Measurements from ENCODE around the gene RRP1B. TPM values are rescaled to one million over a fixed set of nuclear protein-coding genes. Genes with fewer than 3 reads are reported as not detected.

The RRP1B gene
- total and polyA plus RNA-seq, 2 donors = 18.4 to 20.1 TPM

DNA sequence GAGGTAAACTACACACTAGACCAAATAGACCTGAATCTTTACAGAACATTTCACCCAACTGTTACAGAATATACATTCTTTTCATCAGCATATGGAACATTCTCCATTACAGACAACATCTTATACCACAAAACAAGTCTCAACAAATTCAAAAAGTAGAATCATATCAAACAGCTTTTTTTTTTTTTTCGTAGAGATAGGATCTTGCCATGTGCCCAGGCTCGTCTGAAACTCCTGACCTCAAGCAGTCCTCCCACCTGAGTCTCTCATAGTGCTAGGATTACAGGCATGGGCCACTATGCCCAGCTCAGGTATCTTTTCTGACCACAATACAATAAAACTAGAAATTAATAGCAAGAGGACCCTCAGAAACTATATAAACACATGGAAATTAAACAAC, 36.6 kb upstream of the RRP1B start:
- 69% methylated on average over 2 of the region's 2 CpGs for WGBS

DNA sequence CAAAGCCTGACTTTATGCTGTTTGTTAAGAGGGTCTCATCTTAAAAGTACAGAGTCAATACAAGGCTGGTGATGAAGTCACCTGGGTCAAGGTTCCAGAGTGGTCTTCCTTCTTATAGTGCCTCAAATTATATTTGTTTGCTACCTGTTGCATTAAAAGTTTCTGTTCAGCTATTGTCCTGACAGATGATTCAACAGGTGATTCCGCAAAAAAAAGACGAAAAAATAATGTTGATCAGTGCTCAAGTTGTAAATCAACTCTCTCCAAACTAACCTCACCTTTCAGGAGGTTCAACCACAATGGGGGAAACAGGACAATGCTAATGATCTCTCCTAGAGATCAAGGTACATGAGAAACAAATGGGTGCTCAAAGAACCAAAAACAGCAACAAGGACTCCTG, 35.8 kb upstream of the RRP1B start:
- H3K27me3 ChIP-seq (ENCODE audit: control insufficient read depth in 2 of 2, insufficient read depth in 1 of 2, low read length in 1 of 2) = no peaks in the 10 kb centered on the region
- no peak overlapping the region for H3K4me3 ChIP-seq (ENCODE audit: low read length in 2 of 2)
- no peaks in the 10 kb centered on the region for H3K4me1 ChIP-seq (ENCODE audit: control insufficient read depth in 2 of 2, insufficient read depth in 2 of 2, low read length in 2 of 2)
- H3K36me3 ChIP-seq (ENCODE audit: control insufficient read depth in 2 of 2, insufficient read depth in 2 of 2, low read length in 1 of 2) = no peaks in the 10 kb centered on the region
- H3K9me3 ChIP-seq (ENCODE audit: control insufficient read depth in 2 of 2, insufficient read depth in 1 of 2, low read length in 1 of 2) = peaks cover 0 to 9% of the 10 kb centered on the region in 2 donors
- 98% methylated on average over 2 of the region's 2 CpGs for WGBS
- no peak overlapping the region for H3K27ac ChIP-seq (ENCODE audit: low read depth in 1 of 2, low read length in 1 of 2)
- DNase-seq (ENCODE audit: low read depth in 6 of 9, low spot score in 9 of 9) = no peak

More for the DNA sequence above, 36.6 kb upstream of the RRP1B start:
- H3K9me3 ChIP-seq (ENCODE audit: control insufficient read depth in 2 of 2, insufficient read depth in 1 of 2, low read length in 1 of 2) = peaks cover 0 to 9% of the 10 kb centered on the region in 2 donors
- H3K27me3 ChIP-seq (ENCODE audit: control insufficient read depth in 2 of 2, insufficient read depth in 1 of 2, low read length in 1 of 2) = no peaks in the 10 kb centered on the region
- no peak for DNase-seq (ENCODE audit: low read depth in 6 of 9, low spot score in 9 of 9)
- no peak overlapping the region for H3K4me3 ChIP-seq (ENCODE audit: low read length in 2 of 2)
- H3K4me1 ChIP-seq (ENCODE audit: control insufficient read depth in 2 of 2, insufficient read depth in 2 of 2, low read length in 2 of 2) = no peaks in the 10 kb centered on the region
- no peaks in the 10 kb centered on the region for H3K36me3 ChIP-seq (ENCODE audit: control insufficient read depth in 2 of 2, insufficient read depth in 2 of 2, low read length in 1 of 2)
- H3K27ac ChIP-seq (ENCODE audit: low read depth in 1 of 2, low read length in 1 of 2) = no peak overlapping the region

DNA sequence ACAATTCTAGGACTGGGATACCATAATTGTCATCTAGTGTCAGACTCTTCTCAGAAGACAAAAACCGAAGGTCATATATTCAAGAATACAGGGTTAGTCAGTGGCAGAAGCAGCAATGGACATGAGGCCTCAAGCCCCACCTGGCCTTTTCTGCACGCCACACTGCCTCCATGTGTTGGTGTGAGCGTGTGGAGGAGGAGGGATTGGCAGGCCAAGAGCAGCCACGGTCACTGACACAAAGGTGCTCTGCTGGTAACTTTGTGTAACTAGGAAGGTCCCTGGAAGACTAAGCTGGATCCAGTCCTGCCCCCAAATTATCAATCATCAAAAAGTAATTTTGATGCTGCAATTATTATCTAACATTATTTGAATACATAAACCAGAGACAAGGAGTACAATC, 35.0 kb upstream of the RRP1B start:
- Histone ChIP-seq H3K4me1 (ENCODE audit: control insufficient read depth in 2 of 2, insufficient read depth in 2 of 2, low read length in 2 of 2) (no peaks in the 10 kb centered on the region), H3K4me3 (ENCODE audit: low read length in 2 of 2) (no peak overlapping the region), H3K36me3 (ENCODE audit: control insufficient read depth in 2 of 2, insufficient read depth in 2 of 2, low read length in 1 of 2) (no peaks in the 10 kb centered on the region), H3K27ac (ENCODE audit: low read depth in 1 of 2, low read length in 1 of 2) (no peak overlapping the region), H3K9me3 (ENCODE audit: control insufficient read depth in 2 of 2, insufficient read depth in 1 of 2, low read length in 1 of 2) (peaks cover 0 to 9% of the 10 kb centered on the region in 2 donors), H3K27me3 (ENCODE audit: control insufficient read depth in 2 of 2, insufficient read depth in 1 of 2, low read length in 1 of 2) (no peaks in the 10 kb centered on the region)
- 97% methylated on average over 4 of the region's 4 CpGs for WGBS
- no peak for DNase-seq (ENCODE audit: low read depth in 6 of 9, low spot score in 9 of 9)

DNA sequence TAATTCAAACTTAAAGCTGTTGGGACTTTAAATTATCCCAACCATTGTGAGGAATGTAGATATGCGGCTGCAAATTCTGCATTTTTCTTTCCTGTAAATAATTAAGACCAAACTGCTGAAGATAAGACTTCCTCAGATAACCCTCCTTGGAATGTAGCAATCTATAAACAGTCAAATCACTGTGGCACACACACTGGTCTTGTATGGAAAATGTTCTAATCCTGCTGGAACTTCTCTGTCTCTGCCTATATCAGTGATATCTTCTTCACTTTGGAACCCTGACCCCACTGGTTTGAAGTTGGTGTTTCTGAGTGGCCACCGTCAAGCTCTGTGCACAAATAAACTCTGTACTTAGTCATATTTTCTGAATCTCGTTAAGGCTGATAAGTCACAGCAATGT, 33.0 kb upstream of the RRP1B start:
- no peak overlapping the region for H3K27ac ChIP-seq (ENCODE audit: low read depth in 1 of 2, low read length in 1 of 2)
- H3K9me3 ChIP-seq (ENCODE audit: control insufficient read depth in 2 of 2, insufficient read depth in 1 of 2, low read length in 1 of 2) = no peaks in the 10 kb centered on the region
- WGBS = 81% methylated on average over 3 of the region's 3 CpGs
- no peaks in the 10 kb centered on the region for H3K27me3 ChIP-seq (ENCODE audit: control insufficient read depth in 2 of 2, insufficient read depth in 1 of 2, low read length in 1 of 2)
- H3K36me3 ChIP-seq (ENCODE audit: control insufficient read depth in 2 of 2, insufficient read depth in 2 of 2, low read length in 1 of 2) = no peaks in the 10 kb centered on the region
- H3K4me3 ChIP-seq (ENCODE audit: low read length in 2 of 2) = no peak overlapping the region
- DNase-seq (ENCODE audit: low read depth in 6 of 9, low spot score in 9 of 9) = no peak
- H3K4me1 ChIP-seq (ENCODE audit: control insufficient read depth in 2 of 2, insufficient read depth in 2 of 2, low read length in 2 of 2) = no peaks in the 10 kb centered on the region

DNA sequence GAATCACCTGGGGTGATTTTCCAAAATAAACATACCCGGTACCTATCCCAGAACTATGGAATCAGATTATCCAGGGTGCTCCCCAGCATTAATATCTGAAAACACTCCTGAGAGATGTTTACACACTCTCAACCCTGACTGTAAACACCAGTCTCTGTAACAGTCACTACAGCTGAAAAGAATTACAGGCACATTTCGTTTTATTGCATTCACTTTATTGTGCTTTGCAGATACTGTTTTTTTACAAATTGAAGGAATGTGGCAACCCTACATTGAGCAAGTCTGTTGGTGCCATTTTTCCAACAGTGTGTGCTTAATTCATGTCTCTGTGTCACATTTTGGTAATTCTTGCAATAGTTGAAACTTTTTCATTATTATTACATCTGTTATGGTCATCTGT, 31.8 kb upstream of the RRP1B start:
- WGBS = 98% methylated on average over 2 of the region's 2 CpGs
- no peak overlapping the region for H3K27ac ChIP-seq (ENCODE audit: low read depth in 1 of 2, low read length in 1 of 2)
- no peaks in the 10 kb centered on the region for H3K9me3 ChIP-seq (ENCODE audit: control insufficient read depth in 2 of 2, insufficient read depth in 1 of 2, low read length in 1 of 2)

DNA sequence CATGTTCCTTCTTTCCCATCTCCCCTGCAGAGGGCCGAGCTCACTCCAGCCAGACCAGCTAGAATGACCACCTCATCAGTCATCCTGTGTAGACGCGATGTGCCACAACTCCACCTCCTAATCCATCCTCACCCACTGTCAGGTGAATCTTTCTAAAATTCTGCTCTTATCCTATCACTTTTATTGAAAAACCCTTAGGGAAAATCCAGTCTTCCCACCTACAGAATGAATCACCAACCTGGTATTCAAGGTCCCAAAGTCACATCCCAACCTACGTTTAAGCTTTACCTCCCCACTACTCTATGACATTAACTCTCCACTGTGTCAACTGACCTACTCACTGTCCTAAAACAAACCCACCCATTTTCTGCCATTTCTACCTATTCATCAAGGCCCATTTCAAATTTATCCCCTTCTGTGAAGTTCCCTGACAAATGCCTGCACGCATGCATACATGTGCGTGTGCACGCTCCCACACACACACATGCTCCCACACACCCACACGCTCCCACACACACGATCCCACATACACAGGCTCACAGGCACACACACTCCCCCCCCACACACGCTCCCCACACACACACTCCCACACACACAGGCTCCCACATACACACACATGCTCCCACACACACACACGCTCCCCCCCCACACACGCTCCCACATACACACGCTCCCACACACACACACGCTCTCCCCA, 27.8 kb upstream of the RRP1B start:
- WGBS = 96% methylated on average over 14 of the region's 14 CpGs
- no peak overlapping the region for H3K27ac ChIP-seq (ENCODE audit: low read depth in 1 of 2, low read length in 1 of 2)
- no peak for DNase-seq (ENCODE audit: low read depth in 6 of 9, low spot score in 9 of 9)

More for the DNA sequence above, 31.8 kb upstream of the RRP1B start:
- Histone ChIP-seq H3K27me3 (ENCODE audit: control insufficient read depth in 2 of 2, insufficient read depth in 1 of 2, low read length in 1 of 2) (no peaks in the 10 kb centered on the region), H3K36me3 (ENCODE audit: control insufficient read depth in 2 of 2, insufficient read depth in 2 of 2, low read length in 1 of 2) (no peaks in the 10 kb centered on the region), H3K4me1 (ENCODE audit: control insufficient read depth in 2 of 2, insufficient read depth in 2 of 2, low read length in 2 of 2) (no peaks in the 10 kb centered on the region), H3K4me3 (ENCODE audit: low read length in 2 of 2) (no peak overlapping the region)
- no peak for DNase-seq (ENCODE audit: low read depth in 6 of 9, low spot score in 9 of 9)

DNA sequence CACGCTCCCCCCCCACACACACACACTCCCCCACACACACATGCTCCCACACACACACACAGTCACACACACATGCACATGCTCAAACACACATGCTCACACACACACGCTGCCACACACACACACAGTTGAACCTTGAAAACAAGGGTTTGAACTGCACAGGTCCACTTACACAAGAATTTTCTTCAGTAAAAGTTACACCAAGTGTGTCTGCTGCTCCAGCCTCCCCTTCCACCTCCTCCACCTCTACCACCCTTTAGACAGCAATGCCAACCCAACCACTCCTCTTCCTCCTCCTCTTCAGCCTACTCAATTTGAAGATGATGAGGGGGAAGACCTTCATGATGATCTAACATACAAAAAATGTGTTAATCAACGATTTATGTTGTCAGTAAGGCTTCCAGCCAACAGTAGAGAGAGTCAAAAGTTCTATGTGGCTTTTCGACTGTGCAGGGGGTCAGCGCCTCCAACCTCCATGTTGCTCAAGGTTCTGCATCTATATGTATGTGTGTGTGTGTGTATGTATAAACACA, 26.9 kb upstream of the RRP1B start:
- no peak for DNase-seq (ENCODE audit: low read depth in 6 of 9, low spot score in 9 of 9)
- Histone ChIP-seq H3K27me3 (ENCODE audit: control insufficient read depth in 2 of 2, insufficient read depth in 1 of 2, low read length in 1 of 2) (no peaks in the 10 kb centered on the region), H3K9me3 (ENCODE audit: control insufficient read depth in 2 of 2, insufficient read depth in 1 of 2, low read length in 1 of 2) (no peaks in the 10 kb centered on the region), H3K4me3 (ENCODE audit: low read length in 2 of 2) (no peak overlapping the region), H3K4me1 (ENCODE audit: control insufficient read depth in 2 of 2, insufficient read depth in 2 of 2, low read length in 2 of 2) (no peaks in the 10 kb centered on the region), H3K27ac (ENCODE audit: low read depth in 1 of 2, low read length in 1 of 2) (no peak overlapping the region), H3K36me3 (ENCODE audit: control insufficient read depth in 2 of 2, insufficient read depth in 2 of 2, low read length in 1 of 2) (no peaks in the 10 kb centered on the region)
- 95% methylated on average over 5 of the region's 5 CpGs for WGBS

More for the DNA sequence above, 27.8 kb upstream of the RRP1B start:
- H3K4me3 ChIP-seq (ENCODE audit: low read length in 2 of 2) = no peak overlapping the region
- H3K36me3 ChIP-seq (ENCODE audit: control insufficient read depth in 2 of 2, insufficient read depth in 2 of 2, low read length in 1 of 2) = no peaks in the 10 kb centered on the region
- no peaks in the 10 kb centered on the region for H3K4me1 ChIP-seq (ENCODE audit: control insufficient read depth in 2 of 2, insufficient read depth in 2 of 2, low read length in 2 of 2)
- H3K27me3 ChIP-seq (ENCODE audit: control insufficient read depth in 2 of 2, insufficient read depth in 1 of 2, low read length in 1 of 2) = no peaks in the 10 kb centered on the region
- no peaks in the 10 kb centered on the region for H3K9me3 ChIP-seq (ENCODE audit: control insufficient read depth in 2 of 2, insufficient read depth in 1 of 2, low read length in 1 of 2)

DNA sequence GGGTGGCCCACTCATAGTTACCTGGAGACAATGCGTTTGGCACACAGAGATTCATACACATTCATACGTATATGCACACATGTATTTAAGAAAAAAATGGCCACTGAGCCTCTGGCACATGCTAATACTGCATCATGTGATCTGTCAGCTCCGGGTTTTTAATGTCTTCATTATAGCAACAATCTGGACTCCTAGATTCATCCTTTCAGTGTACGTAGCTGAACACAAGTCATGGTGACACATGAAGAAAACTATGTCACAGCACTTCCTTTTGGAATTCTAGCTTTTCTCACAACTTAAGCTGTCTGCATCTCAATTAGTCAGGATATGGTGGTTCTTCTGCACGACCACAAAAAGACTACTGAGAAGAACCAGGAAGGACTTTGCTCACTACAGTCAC, 24.7 kb upstream of the RRP1B start:
- H3K36me3 ChIP-seq (ENCODE audit: control insufficient read depth in 2 of 2, insufficient read depth in 2 of 2, low read length in 1 of 2) = no peaks in the 10 kb centered on the region
- no peaks in the 10 kb centered on the region for H3K4me1 ChIP-seq (ENCODE audit: control insufficient read depth in 2 of 2, insufficient read depth in 2 of 2, low read length in 2 of 2)
- H3K27ac ChIP-seq (ENCODE audit: low read depth in 1 of 2, low read length in 1 of 2) = no peak overlapping the region
- no peak overlapping the region for H3K4me3 ChIP-seq (ENCODE audit: low read length in 2 of 2)
- DNase-seq (ENCODE audit: low read depth in 6 of 9, low spot score in 9 of 9) = no peak
- WGBS = 82% methylated on average over 5 of the region's 5 CpGs
- no peaks in the 10 kb centered on the region for H3K27me3 ChIP-seq (ENCODE audit: control insufficient read depth in 2 of 2, insufficient read depth in 1 of 2, low read length in 1 of 2)
- H3K9me3 ChIP-seq (ENCODE audit: control insufficient read depth in 2 of 2, insufficient read depth in 1 of 2, low read length in 1 of 2) = no peaks in the 10 kb centered on the region

DNA sequence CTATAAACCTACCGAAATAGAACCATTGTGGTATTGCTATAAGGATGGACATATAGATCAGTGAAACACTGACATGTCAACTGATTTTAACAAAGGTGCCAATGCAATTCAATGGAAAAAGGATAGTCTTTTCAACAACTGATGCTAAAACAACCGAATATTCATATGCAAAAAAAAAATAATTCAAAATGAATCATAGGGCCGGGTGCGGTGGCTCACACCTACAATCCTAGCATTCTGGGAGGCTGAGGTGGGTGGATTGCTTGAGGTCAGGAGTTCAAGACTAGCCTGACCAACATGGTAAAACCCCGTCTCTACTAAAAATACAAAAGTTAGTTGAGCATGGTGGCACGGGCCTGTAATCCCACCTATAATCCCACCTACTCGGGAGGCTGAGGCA, 23.9 kb upstream of the RRP1B start:
- H3K9me3 ChIP-seq (ENCODE audit: control insufficient read depth in 2 of 2, insufficient read depth in 1 of 2, low read length in 1 of 2) = no peaks in the 10 kb centered on the region
- H3K4me3 ChIP-seq (ENCODE audit: low read length in 2 of 2) = no peak overlapping the region
- H3K36me3 ChIP-seq (ENCODE audit: control insufficient read depth in 2 of 2, insufficient read depth in 2 of 2, low read length in 1 of 2) = no peaks in the 10 kb centered on the region
- H3K27ac ChIP-seq (ENCODE audit: low read depth in 1 of 2, low read length in 1 of 2) = no peak overlapping the region
- H3K4me1 ChIP-seq (ENCODE audit: control insufficient read depth in 2 of 2, insufficient read depth in 2 of 2, low read length in 2 of 2) = no peaks in the 10 kb centered on the region
- WGBS = 98% methylated on average over 7 of the region's 7 CpGs
- DNase-seq (ENCODE audit: low read depth in 6 of 9, low spot score in 9 of 9) = no peak
- no peaks in the 10 kb centered on the region for H3K27me3 ChIP-seq (ENCODE audit: control insufficient read depth in 2 of 2, insufficient read depth in 1 of 2, low read length in 1 of 2)

Data from thymus (tissue), 11 donors.